H1 (cell line): ENCODE data around the gene SIK3. TPM values are rescaled to one million over a fixed set of nuclear protein-coding genes. Genes with fewer than 3 reads are reported as not detected.

Experiments used
- CTCF ChIA-PET: fragments of 300-600 bp; sonication (Branson Sonifier 250); formaldehyde crosslinking; loops from one replicate; lab custom pipeline; 2021; ENCODE audit not compliant: partially characterized antibody; lab: Charles Lee
- POLR2A ChIA-PET: fragments of 300-600 bp; sonication (Branson Sonifier 250); formaldehyde crosslinking; loops from one replicate; lab custom pipeline; 2021; ENCODE audit warnings: inconsistent platforms; ENCODE audit not compliant: partially characterized antibody; lab: Charles Lee
- DNase-seq, 2 experiments: peaks; one replicate each; pipeline versions ENCODE4 v3.0.0 to v3.0.0-alpha.2; 2010 to 2022; ENCODE audit warnings: low spot score in 2 of 2, low read depth in 1 of 2, mixed read lengths in 1 of 2
- FAIRE-seq: peaks from 2 replicates; lab custom pipeline; 2011; peaks lifted over from hg19 to GRCh38; lab: Jason Lieb, UNC
- H2AFZ ChIP-seq: 2 replicates; pipeline ENCODE4 v1.8.1; 2012; ENCODE audit warnings: low read length, inconsistent platforms
- H2AK5ac ChIP-seq: 2 replicates; pipeline ENCODE4 v1.6.1; 2013; ENCODE audit warnings: low read depth, low read length
- H2BK120ac ChIP-seq: replicated peaks from 2 replicates; pipeline ENCODE3; 2013; ENCODE audit warnings: low read depth, low read length, inconsistent platforms
- H2BK12ac ChIP-seq: 2 replicates; pipeline ENCODE4 v1.6.1; 2013; ENCODE audit warnings: low read depth, low read length
- H2BK15ac ChIP-seq: 2 replicates; pipeline ENCODE4 v1.6.1; 2013; ENCODE audit warnings: low read length
- H2BK20ac ChIP-seq: 2 replicates; pipeline ENCODE4 v1.6.1; 2013; ENCODE audit warnings: low read length
- H2BK5ac ChIP-seq: 2 replicates; pipeline ENCODE4 v1.6.1; 2013; ENCODE audit warnings: low read depth, low read length
- H3K14ac ChIP-seq: 2 replicates; pipeline ENCODE4 v1.6.1; 2013; ENCODE audit warnings: inconsistent platforms; ENCODE audit not compliant: insufficient read length
- H3K18ac ChIP-seq: 2 replicates; pipeline ENCODE4 v1.6.1; 2013; ENCODE audit warnings: low read length; ENCODE audit errors: extremely low read depth
- H3K23ac ChIP-seq: 2 replicates; pipeline ENCODE4 v1.6.1; 2013; ENCODE audit warnings: inconsistent platforms; ENCODE audit not compliant: insufficient read length
- H3K23me2 ChIP-seq: 2 replicates; pipeline ENCODE4 v1.6.1; 2013; ENCODE audit warnings: low read depth, low read length
- H3K27ac ChIP-seq: 2 replicates; pipeline ENCODE4 v1.6.1; 2011; ENCODE audit warnings: low read depth, low read length, inconsistent platforms
- H3K27me3 ChIP-seq, 4 experiments: replicated peaks in 1 of 4; 1 replicate in 1 of 4; 2 replicates in 3 of 4; pipeline versions ENCODE4 v1.6.1 to v1.8.1; 2011 to 2013; ENCODE audit warnings: low read length in 3 of 4, mild to moderate bottlenecking in 3 of 4, inconsistent platforms in 2 of 4, mixed read lengths in 2 of 4, moderate library complexity in 1 of 4; ENCODE audit not compliant: control insufficient read depth in 3 of 4, insufficient read depth in 3 of 4; ENCODE audit errors: extremely low read depth in 1 of 4
- H3K36me3 ChIP-seq, 4 experiments: 2 replicates each; pipeline versions ENCODE4 v1.6.1 to v1.8.1; 2011 to 2013; ENCODE audit warnings: mild to moderate bottlenecking in 4 of 4, low read length in 3 of 4, moderate library complexity in 2 of 4, control low read depth in 1 of 4, inconsistent platforms in 1 of 4; ENCODE audit not compliant: insufficient read depth in 4 of 4, control insufficient read depth in 2 of 4
- H3K4ac ChIP-seq: replicated peaks from 2 replicates; pipeline ENCODE3; 2013; ENCODE audit warnings: low read length, low read depth, mixed read lengths, inconsistent platforms; ENCODE audit not compliant: insufficient read length
- H3K4me1 ChIP-seq, 4 experiments: replicated peaks in 1 of 4; 1 replicate in 1 of 4; 2 replicates in 3 of 4; pipeline versions ENCODE4 v1.6.1 to v1.8.1; 2011 to 2013; ENCODE audit warnings: low read length in 3 of 4, inconsistent platforms in 2 of 4, mixed read lengths in 1 of 4; ENCODE audit not compliant: insufficient read depth in 4 of 4, control insufficient read depth in 3 of 4
- H3K4me2 ChIP-seq, 2 experiments: 2 replicates each; pipeline versions ENCODE4 v1.6.1 to v1.8.1; 2011 to 2013; ENCODE audit warnings: low read depth in 2 of 2, low read length in 2 of 2, control low read depth in 1 of 2, inconsistent platforms in 1 of 2, mild to moderate bottlenecking in 1 of 2; ENCODE audit not compliant: insufficient read depth in 1 of 2
- H3K4me3 ChIP-seq, 4 experiments: fragments of 200-600, 300-600 bp in 1 of 4; sonication (generic), shearing (Covaris generic), sonication (Bioruptor Twin) in 1 of 4; 2 replicates each; pipeline versions ENCODE4 v1.5.1 to v1.8.1; 2011 to 2016; ENCODE audit warnings: low read length in 4 of 4, low read depth in 3 of 4, control low read depth in 2 of 4, inconsistent platforms in 2 of 4, mild to moderate bottlenecking in 2 of 4, mixed read lengths in 1 of 4, moderate library complexity in 1 of 4; ENCODE audit not compliant: insufficient read depth in 2 of 4; ENCODE audit errors: extremely low read depth in 1 of 4
- H3K56ac ChIP-seq: replicated peaks from 2 replicates; pipeline ENCODE3; 2013; ENCODE audit warnings: low read depth, mild to moderate bottlenecking, mixed read lengths, low read length, inconsistent platforms; ENCODE audit not compliant: insufficient read length
- H3K79me1 ChIP-seq: 2 replicates; pipeline ENCODE4 v1.6.1; 2013; ENCODE audit warnings: low read depth, low read length, control low read depth
- H3K79me2 ChIP-seq, 2 experiments: 2 replicates each; pipeline versions ENCODE4 v1.6.1 to v1.8.1; 2012 to 2013; ENCODE audit warnings: low read length in 2 of 2, mild to moderate bottlenecking in 2 of 2, inconsistent platforms in 1 of 2; ENCODE audit not compliant: insufficient read depth in 2 of 2, control insufficient read depth in 1 of 2
- H3K9ac ChIP-seq, 4 experiments: replicated peaks in 1 of 4; 1 replicate in 1 of 4; 2 replicates in 3 of 4; pipeline versions ENCODE4 v1.6.1 to v1.8.1; 2011 to 2013; ENCODE audit warnings: low read depth in 3 of 4, low read length in 3 of 4, control low read depth in 2 of 4, mild to moderate bottlenecking in 2 of 4, moderate library complexity in 2 of 4, inconsistent platforms in 1 of 4; ENCODE audit errors: extremely low read depth in 1 of 4
- H3K9me3 ChIP-seq, 2 experiments: 2 replicates each; pipeline versions ENCODE4 v1.6.1 to v1.8.1; 2012 to 2013; ENCODE audit warnings: mild to moderate bottlenecking in 2 of 2, moderate library complexity in 2 of 2, control low read depth in 1 of 2, inconsistent platforms in 1 of 2, low read depth in 1 of 2, low read length in 1 of 2, mixed read lengths in 1 of 2; ENCODE audit not compliant: insufficient read depth in 2 of 2
- H4K20me1 ChIP-seq, 2 experiments: replicated peaks in 1 of 2; 2 replicates each; pipeline versions ENCODE3 to v1.8.1; 2011 to 2013; ENCODE audit warnings: inconsistent platforms in 2 of 2, low read length in 2 of 2, mild to moderate bottlenecking in 1 of 2; ENCODE audit not compliant: insufficient read depth in 2 of 2, control insufficient read depth in 1 of 2
- H4K5ac ChIP-seq: 2 replicates; pipeline ENCODE4 v1.6.1; 2013; ENCODE audit warnings: low read length, low read depth, mixed read lengths, inconsistent platforms; ENCODE audit not compliant: insufficient read length
- H4K8ac ChIP-seq: 2 replicates; pipeline ENCODE4 v1.8.0; 2013; ENCODE audit warnings: mild to moderate bottlenecking, moderate library complexity, low read length, inconsistent platforms; ENCODE audit not compliant: insufficient read depth; ENCODE audit errors: extremely low read depth
- H4K91ac ChIP-seq: replicated peaks from 2 replicates; pipeline ENCODE3; 2013; ENCODE audit warnings: low read length, mixed read lengths, inconsistent platforms; ENCODE audit not compliant: insufficient read length
- ASH2L ChIP-seq: fragments of 200-600, 300-600 bp; sonication (generic); IDR thresholded peaks from one replicate; pipeline ENCODE4 v1.7.1; 2017; ENCODE audit warnings: low read length
- BCL11A ChIP-seq, 2 experiments: IDR thresholded peaks; one replicate each; pipeline ENCODE4 v1.6.1; 2011; ENCODE audit warnings: low read depth in 2 of 2, low read length in 2 of 2, mild to moderate bottlenecking in 2 of 2
- CEBPB ChIP-seq: IDR thresholded peaks from 2 replicates; pipeline ENCODE4 v1.6.1; 2012; ENCODE audit warnings: low read depth, low read length
- CTBP2 ChIP-seq: IDR thresholded peaks from 2 replicates; pipeline ENCODE4 v1.7.0; 2011; ENCODE audit warnings: borderline replicate concordance, mild to moderate bottlenecking, moderate library complexity, mixed read lengths, low read length; ENCODE audit not compliant: insufficient read depth, insufficient read length
- GABPA ChIP-seq: IDR thresholded peaks from 2 replicates; pipeline ENCODE4 v1.6.1; 2011; ENCODE audit warnings: mild to moderate bottlenecking, low read length, moderate library complexity, borderline replicate concordance; ENCODE audit not compliant: insufficient read depth
- GTF2F1 ChIP-seq: IDR thresholded peaks from 2 replicates; pipeline ENCODE4 v1.6.1; 2012; ENCODE audit warnings: low read depth, low read length, improper control_type of control experiment, borderline replicate concordance
- MAX ChIP-seq: IDR thresholded peaks from 2 replicates; pipeline ENCODE4 v1.6.1; 2012; ENCODE audit warnings: inconsistent platforms
- POU5F1 ChIP-seq: IDR thresholded peaks from 2 replicates; pipeline ENCODE4 v1.6.1; 2011; ENCODE audit warnings: low read depth, mild to moderate bottlenecking, low read length, moderate library complexity
- SAP30 ChIP-seq: fragments of 300-600 bp; sonication (generic); IDR thresholded peaks from 2 replicates; pipeline ENCODE4 v1.7.1; 2012; ENCODE audit warnings: low read length, moderate library complexity, mild to moderate bottlenecking, inconsistent platforms; ENCODE audit not compliant: insufficient read depth, insufficient replicate concordance
- SP4 ChIP-seq: IDR thresholded peaks from 2 replicates; pipeline ENCODE4 v1.6.1; 2012; ENCODE audit warnings: low read length, inconsistent platforms
- TEAD4 ChIP-seq: IDR thresholded peaks from 2 replicates; pipeline ENCODE4 v1.6.1; 2012; ENCODE audit warnings: low read depth, low read length, inconsistent platforms, mixed read lengths
- YY1 ChIP-seq: IDR thresholded peaks from 2 replicates; pipeline ENCODE4 v1.6.1; 2011; ENCODE audit warnings: low read depth, mild to moderate bottlenecking, low read length
- ZNF274 ChIP-seq: IDR thresholded peaks from 2 replicates; pipeline ENCODE4 v1.7.0; 2012; ENCODE audit warnings: low read length, borderline replicate concordance; ENCODE audit errors: extremely low read depth
- WGBS, 2 experiments: shearing (Covaris generic) in 1 of 2; methylation state at CpG; one replicate each; pipeline versions ENCODE4 v1.1.6 to v1.1.7; 2013 to 2015; ENCODE audit warnings: low lambda C conversion rate in 2 of 2, mixed read lengths in 2 of 2, inconsistent platforms in 1 of 2, low coverage in 1 of 2, missing lambda C conversion rate in 1 of 2; ENCODE audit not compliant: insufficient replicate concordance in 2 of 2, insufficient coverage in 1 of 2, insufficient read length in 1 of 2; ENCODE audit errors: extremely low coverage in 1 of 2, missing lambda C conversion rate in 1 of 2; 5-methylcytosine and 5-hydroxymethylcytosine counted together
- polyA plus RNA-seq, 7 experiments: library from polyadenylated mRNA; depleted of rRNA in 3 of 7; stranded (reverse) in 5 of 7; unstranded in 2 of 7; fragments of >200 nt in 5 of 7; fragments of 200-250 nt in 2 of 7; gene quantifications; 1 replicate in 5 of 7; 2 replicates in 1 of 7; 4 replicates in 1 of 7; pipeline versions ENCODE4 v1.2.1 to v1.2.3, GENCODE V29; 2011 to 2013; ENCODE audit warnings: missing spikeins in 2 of 7, mixed read lengths in 2 of 7
- total RNA-seq: library from RNA; stranded (reverse); fragmentation: NEBNext Ultra II Directional; extraction: Animal tissue kit (Norgen Biotek cat#: 25700); gene quantifications from 2 replicates; pipeline ENCODE4 v1.2.1, GENCODE V29; 2021
- TF ChIP-seq, protein P1 (sequence below): IDR thresholded peaks from 2 replicates; pipeline ENCODE4 v1.6.1; 2011; ENCODE audit warnings: low read length, improper control_type of control experiment

Gene SIK3
- total and polyA plus RNA-seq, 2 of the 8 experiments (the other 6 are each of a cell fraction or from before 2014, with no cell fraction given) = 19.9 to 32.1 TPM

DNA sequence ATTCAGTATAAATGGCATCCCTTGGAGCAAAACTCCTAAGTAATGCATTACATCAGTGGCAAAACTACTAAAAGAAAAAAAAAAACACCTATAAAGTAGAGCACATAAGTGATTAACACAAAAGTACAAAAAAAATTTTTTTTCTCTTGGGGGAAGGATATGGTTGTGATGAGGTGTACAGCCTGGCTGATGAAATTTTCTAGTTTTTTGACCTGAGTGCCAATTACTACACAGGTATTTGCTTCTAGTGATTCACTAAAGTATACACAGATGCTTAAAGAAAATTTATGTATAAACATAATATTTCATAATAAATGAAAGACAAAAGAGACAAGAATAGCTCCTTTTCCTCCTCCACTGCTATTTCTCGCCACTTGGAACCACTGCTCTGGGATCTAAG lies 189.0 kb downstream of the SIK3 start:
- H3K9ac ChIP-seq = no peak overlapping the region
- no peak overlapping the region for H3K14ac ChIP-seq
- no peak overlapping the region for H2AK5ac ChIP-seq
- 89% methylated on average over 1 of the region's 1 CpG; no CpG with 5 or more reads in 1 of the 2 experiments for WGBS, 2 experiments
- ChIA-PET POLR2A (interaction anchor here (0.8 kb wide), 1 partner anchor 8 kb away, joined by 3 read pairs; no protein-coding TSS in a partner anchor), CTCF (interaction anchor here (1.5 kb wide), 1 partner anchor 15 kb away, joined by 4 read pairs; no protein-coding TSS in a partner anchor)
- H2BK120ac ChIP-seq = no peak overlapping the region
- H2BK20ac ChIP-seq = no peak overlapping the region
- no peak overlapping the region for H3K4me2 ChIP-seq
- DNase-seq (no peak), FAIRE-seq (no peak)
- H3K79me2 ChIP-seq = no peaks in the 10 kb centered on the region
- H2BK5ac ChIP-seq = no peak overlapping the region
- H3K79me1 ChIP-seq = no peaks in the 10 kb centered on the region
- no peak overlapping the region for H3K4me3 ChIP-seq
- H3K27me3 ChIP-seq = no peaks in the 10 kb centered on the region
- H3K4ac ChIP-seq = no peak overlapping the region
- H4K8ac ChIP-seq = no peak overlapping the region
- no peak overlapping the region for H4K5ac ChIP-seq
- no peak overlapping the region for H3K56ac ChIP-seq
- H2BK15ac ChIP-seq = no peak overlapping the region
- H4K20me1 ChIP-seq = no peaks in the 10 kb centered on the region
- H3K18ac ChIP-seq = no peak overlapping the region
- H3K4me1 ChIP-seq = no peaks in the 10 kb centered on the region
- no peak overlapping the region for H3K27ac ChIP-seq
- H3K9me3 ChIP-seq = no peaks in the 10 kb centered on the region
- no peak overlapping the region for H2AFZ ChIP-seq
- no peaks in the 10 kb centered on the region for H3K23me2 ChIP-seq
- no peaks in the 10 kb centered on the region for H3K36me3 ChIP-seq
- no peak overlapping the region for H2BK12ac ChIP-seq
- no peak overlapping the region for H4K91ac ChIP-seq
- no peak overlapping the region for H3K23ac ChIP-seq
- TF ChIP-seq SP4 (no peak), ASH2L (no peak), BCL11A (IDR thresholded peaks at IDR 0.05; ENCODE audit: low read depth in 2 of 2, low read length in 2 of 2) (no peak), GTF2F1 (no peak), CTBP2 (no peak), TEAD4 (no peak), SAP30 (no peak), CEBPB (no peak), ZNF274 (no peak), MAX (no peak), POU5F1 (no peak), GABPA (no peak), YY1 (no peak)
- TF ChIP-seq, protein P1, sequence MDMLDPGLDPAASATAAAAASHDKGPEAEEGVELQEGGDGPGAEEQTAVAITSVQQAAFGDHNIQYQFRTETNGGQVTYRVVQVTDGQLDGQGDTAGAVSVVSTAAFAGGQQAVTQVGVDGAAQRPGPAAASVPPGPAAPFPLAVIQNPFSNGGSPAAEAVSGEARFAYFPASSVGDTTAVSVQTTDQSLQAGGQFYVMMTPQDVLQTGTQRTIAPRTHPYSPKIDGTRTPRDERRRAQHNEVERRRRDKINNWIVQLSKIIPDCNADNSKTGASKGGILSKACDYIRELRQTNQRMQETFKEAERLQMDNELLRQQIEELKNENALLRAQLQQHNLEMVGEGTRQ = no peak
